SK-N-SH (cell line): ENCODE measurements around the gene RAB7B. TPM values are rescaled to one million over a fixed set of nuclear protein-coding genes. Genes with fewer than 3 reads are reported as not detected.

Experiments
- CTCF ChIA-PET: fragments of 300-600, 350-600 bp; formaldehyde crosslinking; extraction: SDS; loops from one replicate; lab custom pipeline; 2021; lab: Yijun Ruan, JAX
- POLR2A ChIA-PET: fragments of 350-600 bp; sonication (Branson Sonifier 250); formaldehyde crosslinking; extraction: SDS; loops from one replicate; lab custom pipeline; 2020; ENCODE audit warnings: antibody characterized with exemption, inconsistent platforms; lab: Yijun Ruan, JAX
- DNase-seq: peaks from one replicate; pipeline ENCODE4 v3.0.0; 2012
- H2AFZ ChIP-seq: fragments of 200-600 bp; sonication (generic); 2 replicates; pipeline ENCODE4 v1.8.1; 2016; ENCODE audit warnings: antibody characterized with exemption, mild to moderate bottlenecking, low read depth
- H3F3A ChIP-seq: fragments of 200-600 bp; sonication (generic); replicated peaks from 2 replicates; pipeline ENCODE3; 2016; ENCODE audit warnings: antibody characterized with exemption, mild to moderate bottlenecking; ENCODE audit not compliant: insufficient read depth
- H3K27ac ChIP-seq, 2 experiments: fragments of 200-500 bp in 1 of 2; fragments of 200-600 bp in 1 of 2; sonication (Bioruptor generic) in 1 of 2; sonication (generic), shearing (Covaris generic) in 1 of 2; 2 replicates each; pipeline versions ENCODE4 v1.5.1 to v1.6.1; 2014 to 2016; ENCODE audit warnings: low read depth in 2 of 2, inconsistent platforms in 1 of 2, low read length in 1 of 2, mild to moderate bottlenecking in 1 of 2, mixed read lengths in 1 of 2
- H3K27me3 ChIP-seq: fragments of 200-600 bp; sonication (generic), shearing (Covaris generic); 2 replicates; pipeline ENCODE4 v1.6.1; 2016; ENCODE audit warnings: mixed run types; ENCODE audit not compliant: insufficient read depth
- H3K36me3 ChIP-seq, 2 experiments: fragments of 200-500 bp in 1 of 2; fragments of 200-600 bp in 1 of 2; sonication (Bioruptor generic) in 1 of 2; sonication (generic) in 1 of 2; replicated peaks in 1 of 2; 2 replicates each; pipeline versions ENCODE3 to v1.5.1; 2014 to 2016; ENCODE audit warnings: low read length in 1 of 2, mild to moderate bottlenecking in 1 of 2; ENCODE audit not compliant: insufficient read depth in 2 of 2, control insufficient read depth in 1 of 2
- H3K4me1 ChIP-seq, 2 experiments: fragments of 200-500 bp in 1 of 2; fragments of 200-600 bp in 1 of 2; sonication (Bioruptor generic) in 1 of 2; sonication (generic), shearing (Covaris generic) in 1 of 2; 2 replicates each; pipeline versions ENCODE4 v1.5.1 to v1.6.1; 2014 to 2016; ENCODE audit warnings: low read depth in 1 of 2, low read length in 1 of 2, mixed run types in 1 of 2; ENCODE audit not compliant: insufficient read depth in 2 of 2, control insufficient read depth in 1 of 2
- H3K4me2 ChIP-seq: fragments of 200-600 bp; sonication (generic), shearing (Covaris generic); 2 replicates; pipeline ENCODE4 v1.6.1; 2017; ENCODE audit warnings: mixed run types
- H3K4me3 ChIP-seq, 2 experiments: fragments of 200-500 bp in 1 of 2; fragments of 200-600 bp in 1 of 2; sonication (Bioruptor generic) in 1 of 2; sonication (generic), shearing (Covaris generic) in 1 of 2; 2 replicates each; pipeline versions ENCODE4 v1.5.1 to v1.8.1; 2014 to 2016; ENCODE audit warnings: low read depth in 2 of 2, inconsistent platforms in 1 of 2, low read length in 1 of 2, mild to moderate bottlenecking in 1 of 2, mixed read lengths in 1 of 2, moderate library complexity in 1 of 2
- H3K79me2 ChIP-seq: fragments of 200-600 bp; sonication (generic); 2 replicates; pipeline ENCODE4 v1.8.1; 2017; ENCODE audit warnings: mild to moderate bottlenecking; ENCODE audit not compliant: insufficient read depth
- H3K9ac ChIP-seq: fragments of 200-600 bp; sonication (generic); 2 replicates; pipeline ENCODE4 v1.6.1; 2017; ENCODE audit warnings: mixed run types
- H3K9me2 ChIP-seq: fragments of 200-600 bp; sonication (generic); 2 replicates; pipeline ENCODE4 v1.6.1; 2017; ENCODE audit warnings: mixed run types
- H3K9me3 ChIP-seq: fragments of 200-600 bp; sonication (generic); 2 replicates; pipeline ENCODE4 v1.6.1; 2017; ENCODE audit warnings: mixed run types, mild to moderate bottlenecking, moderate library complexity
- H4K20me1 ChIP-seq: fragments of 200-600 bp; sonication (generic); 2 replicates; pipeline ENCODE4 v1.6.1; 2017; ENCODE audit warnings: mild to moderate bottlenecking, mixed run types; ENCODE audit not compliant: insufficient read depth
- EP300 ChIP-seq, 2 experiments: IDR thresholded peaks; 2 replicates each; pipeline versions ENCODE4 v1.4.0 to v1.6.1; 2012; ENCODE audit warnings: borderline replicate concordance in 1 of 2, low read depth in 1 of 2, low read length in 1 of 2
- EZH2phosphoT487 ChIP-seq: fragments of 200-600 bp; sonication (generic); IDR thresholded peaks from 2 replicates; pipeline ENCODE4 v1.6.1; 2017; ENCODE audit warnings: low read depth, mixed run types, mild to moderate bottlenecking, antibody characterized with exemption, moderate library complexity, borderline replicate concordance
- FOSL2 ChIP-seq: IDR thresholded peaks from 2 replicates; pipeline ENCODE4 v1.4.0; 2012; ENCODE audit warnings: low read depth, mild to moderate bottlenecking, moderate library complexity, borderline replicate concordance
- GABPA ChIP-seq: IDR thresholded peaks from 2 replicates; pipeline ENCODE4 v1.4.0; 2012; ENCODE audit warnings: low read depth, mild to moderate bottlenecking
- JUND ChIP-seq: IDR thresholded peaks from 2 replicates; pipeline ENCODE4 v1.4.0; 2012
- MXI1 ChIP-seq: IDR thresholded peaks from 2 replicates; pipeline ENCODE4 v1.6.1; 2012; ENCODE audit warnings: mild to moderate bottlenecking, low read depth, low read length, improper control_type of control experiment
- NFIC ChIP-seq: IDR thresholded peaks from 2 replicates; pipeline ENCODE4 v1.4.0; 2012; ENCODE audit warnings: borderline replicate concordance
- TEAD4 ChIP-seq: IDR thresholded peaks from 2 replicates; pipeline ENCODE4 v1.4.0; 2012; ENCODE audit warnings: mild to moderate bottlenecking, borderline replicate concordance; ENCODE audit not compliant: insufficient read depth
- WGBS: methylation state at CpG from one replicate; pipeline ENCODE4 v1.1.6; 2017; ENCODE audit warnings: low lambda C conversion rate; 5-methylcytosine and 5-hydroxymethylcytosine counted together
- polyA plus RNA-seq, 3 experiments: library from polyadenylated mRNA; depleted of rRNA; stranded (reverse); fragments of >200 nt; gene quantifications; 2 replicates each; pipeline ENCODE4 v1.2.3, GENCODE V29; 2012
- TF ChIP-seq, protein P1 (sequence below): IDR thresholded peaks from 2 replicates; pipeline ENCODE4; 2012
- TF ChIP-seq, protein P2 (sequence below): IDR thresholded peaks from 2 replicates; pipeline ENCODE4 v1.4.0; 2012; ENCODE audit warnings: low read depth, borderline replicate concordance
- TF ChIP-seq, protein P3 (sequence below): IDR thresholded peaks from 2 replicates; pipeline ENCODE4 v1.4.0; 2012; ENCODE audit warnings: low read depth
- TF ChIP-seq, protein P4 (sequence below): IDR thresholded peaks from 2 replicates; pipeline ENCODE4 v1.6.1; 2012; ENCODE audit warnings: mild to moderate bottlenecking, low read depth, low read length, moderate library complexity

RAB7B gene
- polyA plus RNA-seq, 1 of the 3 experiments (the other 2 are of a cell fraction), result 0.15 TPM

DNA sequence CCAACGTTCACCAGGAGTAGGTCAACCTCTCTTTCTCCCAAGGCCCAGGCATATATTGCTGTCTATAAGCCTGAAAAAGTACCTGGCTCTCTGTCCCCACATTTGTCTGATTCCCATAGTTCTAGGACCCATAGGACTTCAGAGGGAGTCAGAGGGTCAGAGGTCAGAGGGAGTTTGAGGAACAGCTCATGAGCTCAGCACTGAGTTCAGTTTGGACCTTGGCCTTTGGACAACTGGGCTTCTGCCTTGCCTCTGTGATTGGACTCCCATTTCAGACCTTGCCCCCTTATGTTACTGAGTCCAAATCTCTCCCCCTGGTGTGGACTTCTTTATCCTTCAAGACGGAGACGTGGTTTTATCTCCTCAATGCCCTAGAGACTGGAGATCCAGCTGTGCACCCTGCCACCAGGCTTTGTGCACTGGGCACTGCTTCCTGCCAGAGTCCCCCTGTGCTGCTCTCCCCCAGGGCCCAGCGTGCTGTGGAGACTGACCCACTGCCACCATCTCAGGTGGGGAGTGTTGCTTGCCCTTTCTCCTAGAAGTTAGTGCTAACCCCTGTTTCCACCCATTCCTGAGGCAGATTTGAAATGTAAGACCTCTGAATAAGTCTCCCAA lies 17.3 kb upstream of the RAB7B start:
- Histone ChIP-seq H3K4me1 (peaks cover 3 to 11% of the 10 kb centered on the region in 2 experiments; a peak in 2 of 4 replicates), H3F3A (no peaks in the 10 kb centered on the region)
- TF ChIP-seq EZH2phosphoT487, result no peak
- TF ChIP-seq, protein P1, sequence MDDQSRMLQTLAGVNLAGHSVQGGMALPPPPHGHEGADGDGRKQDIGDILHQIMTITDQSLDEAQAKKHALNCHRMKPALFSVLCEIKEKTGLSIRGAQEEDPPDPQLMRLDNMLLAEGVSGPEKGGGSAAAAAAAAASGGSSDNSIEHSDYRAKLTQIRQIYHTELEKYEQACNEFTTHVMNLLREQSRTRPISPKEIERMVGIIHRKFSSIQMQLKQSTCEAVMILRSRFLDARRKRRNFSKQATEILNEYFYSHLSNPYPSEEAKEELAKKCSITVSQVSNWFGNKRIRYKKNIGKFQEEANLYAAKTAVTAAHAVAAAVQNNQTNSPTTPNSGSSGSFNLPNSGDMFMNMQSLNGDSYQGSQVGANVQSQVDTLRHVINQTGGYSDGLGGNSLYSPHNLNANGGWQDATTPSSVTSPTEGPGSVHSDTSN, result no peak
- TF ChIP-seq TEAD4, result no peak
- no peak for TF ChIP-seq JUND
- TF ChIP-seq GABPA, result no peak
- no peak for TF ChIP-seq MXI1
- TF ChIP-seq, protein P2, sequence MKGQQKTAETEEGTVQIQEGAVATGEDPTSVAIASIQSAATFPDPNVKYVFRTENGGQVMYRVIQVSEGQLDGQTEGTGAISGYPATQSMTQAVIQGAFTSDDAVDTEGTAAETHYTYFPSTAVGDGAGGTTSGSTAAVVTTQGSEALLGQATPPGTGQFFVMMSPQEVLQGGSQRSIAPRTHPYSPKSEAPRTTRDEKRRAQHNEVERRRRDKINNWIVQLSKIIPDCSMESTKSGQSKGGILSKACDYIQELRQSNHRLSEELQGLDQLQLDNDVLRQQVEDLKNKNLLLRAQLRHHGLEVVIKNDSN, result no peak
- no peak for TF ChIP-seq FOSL2
- no peak for TF ChIP-seq EP300 (IDR thresholded peaks at IDR 0.05; ENCODE audit: borderline replicate concordance in 1 of 2, low read depth in 1 of 2, low read length in 1 of 2)
- TF ChIP-seq, protein P3, sequence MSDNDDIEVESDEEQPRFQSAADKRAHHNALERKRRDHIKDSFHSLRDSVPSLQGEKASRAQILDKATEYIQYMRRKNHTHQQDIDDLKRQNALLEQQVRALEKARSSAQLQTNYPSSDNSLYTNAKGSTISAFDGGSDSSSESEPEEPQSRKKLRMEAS, result no peak
- TF ChIP-seq NFIC, result no peak
- TF ChIP-seq, protein P4, sequence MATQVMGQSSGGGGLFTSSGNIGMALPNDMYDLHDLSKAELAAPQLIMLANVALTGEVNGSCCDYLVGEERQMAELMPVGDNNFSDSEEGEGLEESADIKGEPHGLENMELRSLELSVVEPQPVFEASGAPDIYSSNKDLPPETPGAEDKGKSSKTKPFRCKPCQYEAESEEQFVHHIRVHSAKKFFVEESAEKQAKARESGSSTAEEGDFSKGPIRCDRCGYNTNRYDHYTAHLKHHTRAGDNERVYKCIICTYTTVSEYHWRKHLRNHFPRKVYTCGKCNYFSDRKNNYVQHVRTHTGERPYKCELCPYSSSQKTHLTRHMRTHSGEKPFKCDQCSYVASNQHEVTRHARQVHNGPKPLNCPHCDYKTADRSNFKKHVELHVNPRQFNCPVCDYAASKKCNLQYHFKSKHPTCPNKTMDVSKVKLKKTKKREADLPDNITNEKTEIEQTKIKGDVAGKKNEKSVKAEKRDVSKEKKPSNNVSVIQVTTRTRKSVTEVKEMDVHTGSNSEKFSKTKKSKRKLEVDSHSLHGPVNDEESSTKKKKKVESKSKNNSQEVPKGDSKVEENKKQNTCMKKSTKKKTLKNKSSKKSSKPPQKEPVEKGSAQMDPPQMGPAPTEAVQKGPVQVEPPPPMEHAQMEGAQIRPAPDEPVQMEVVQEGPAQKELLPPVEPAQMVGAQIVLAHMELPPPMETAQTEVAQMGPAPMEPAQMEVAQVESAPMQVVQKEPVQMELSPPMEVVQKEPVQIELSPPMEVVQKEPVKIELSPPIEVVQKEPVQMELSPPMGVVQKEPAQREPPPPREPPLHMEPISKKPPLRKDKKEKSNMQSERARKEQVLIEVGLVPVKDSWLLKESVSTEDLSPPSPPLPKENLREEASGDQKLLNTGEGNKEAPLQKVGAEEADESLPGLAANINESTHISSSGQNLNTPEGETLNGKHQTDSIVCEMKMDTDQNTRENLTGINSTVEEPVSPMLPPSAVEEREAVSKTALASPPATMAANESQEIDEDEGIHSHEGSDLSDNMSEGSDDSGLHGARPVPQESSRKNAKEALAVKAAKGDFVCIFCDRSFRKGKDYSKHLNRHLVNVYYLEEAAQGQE, result no peak
- TF ChIP-seq, all 33 proteins: peak for 0
- Histone ChIP-seq H4K20me1 (no peaks in the 10 kb centered on the region), H3K9me3 (no peaks in the 10 kb centered on the region), H3K36me3 (no peaks in the 10 kb centered on the region), H3K4me3 (no peak overlapping the region), H3K79me2 (no peaks in the 10 kb centered on the region), H3K9me2 (no peaks in the 10 kb centered on the region), H3K9ac (no peak overlapping the region), H3K27ac (no peak overlapping the region), H2AFZ (no peak overlapping the region), H3K4me2 (no peak overlapping the region), H3K27me3 (no peaks in the 10 kb centered on the region; the same call in 1 of the 2 replicates)
- CTCF ChIA-PET, result interaction anchor here (0.8 to 2.8 kb wide), 4 partner anchors 10 to 87 kb away, joined by 3 to 15 read pairs (median 6); no protein-coding TSS in a partner anchor
- DNase-seq, result no peak
- POLR2A ChIA-PET, result no interaction called here
- WGBS, result 83% methylated on average over 4 of the region's 4 CpGs
